ENCODE measurements around the gene ADAD1. TPM values are rescaled to one million over a fixed set of nuclear protein-coding genes. Genes with fewer than 3 reads are reported as not detected.

Gene ADAD1
- total RNA-seq, 1 experiment from 2014 or later, result not detected

GRCh38 chr4:122476745-122477144 lies 97.9 kb downstream of the ADAD1 start:
- Histone ChIP-seq H3K9me3 (replicated peaks) (no peaks in the 10 kb centered on the region), H3K4me1 (replicated peaks) (no peaks in the 10 kb centered on the region), H3K27ac (no peak overlapping the region)

More at GRCh38 chr4:122476745-122477144, 97.9 kb downstream of the ADAD1 start:
- H3K4me3 ChIP-seq, result no peak overlapping the region
- no peak for DNase-seq (ENCODE audit: low read depth in 1 of 2, low spot score in 2 of 2)
- no peaks in the 10 kb centered on the region for H3K27me3 ChIP-seq (replicated peaks)
- H3K36me3 ChIP-seq, result no peaks in the 10 kb centered on the region

Other genes starting within 250 kb of the ADAD1 start
- 31.9 and 35.6 TPM in 2 replicates for gene BLTP1, start 226.7 kb upstream of the ADAD1 start, total RNA-seq (2014; rRNA removed; shearing (Covaris generic))
- gene IL2, start 77.7 kb downstream of the ADAD1 start, total RNA-seq (2014; rRNA removed; shearing (Covaris generic)), result not detected in 2 replicates
- gene IL21, start 242.1 kb downstream of the ADAD1 start, total RNA-seq (2014; rRNA removed; shearing (Covaris generic)), result not detected in 2 replicates

Measured in SJSA1 (cell line).